Effector memory CD4-positive, alpha-beta T cell (primary cell): ENCODE measurements around the gene DYRK1A.

Experiments used
- DNase-seq, 3 donors: peaks; one replicate each; pipeline ENCODE4 v3.0.0-alpha.2; 2020
- H3K27ac ChIP-seq: 2 replicates; pipeline ENCODE4 v1.7.0; 2013; ENCODE audit warnings: mild to moderate bottlenecking, low read length, moderate library complexity; ENCODE audit not compliant: insufficient read depth, poor library complexity, severe bottlenecking
- H3K27me3 ChIP-seq: replicated peaks from 2 replicates; pipeline ENCODE4 v1.7.0; 2013; ENCODE audit warnings: mild to moderate bottlenecking, low read length; ENCODE audit not compliant: insufficient read depth, control insufficient read depth, poor library complexity, severe bottlenecking
- H3K36me3 ChIP-seq: 2 replicates; pipeline ENCODE4 v1.7.0; 2013; ENCODE audit warnings: mild to moderate bottlenecking, low read length, moderate library complexity; ENCODE audit not compliant: control insufficient read depth, insufficient read depth
- H3K4me1 ChIP-seq: 2 replicates; pipeline ENCODE4 v1.7.0; 2013; ENCODE audit warnings: low read length, mild to moderate bottlenecking; ENCODE audit not compliant: control insufficient read depth, insufficient read depth, poor library complexity, severe bottlenecking
- H3K4me3 ChIP-seq: 2 replicates; pipeline ENCODE4 v1.7.0; 2013; ENCODE audit warnings: low read length, low read depth, mild to moderate bottlenecking; ENCODE audit not compliant: insufficient read depth, poor library complexity, severe bottlenecking
- H3K9me3 ChIP-seq: 2 replicates; pipeline ENCODE4 v1.7.0; 2013; ENCODE audit warnings: mild to moderate bottlenecking, low read length, moderate library complexity; ENCODE audit not compliant: control insufficient read depth

The DYRK1A gene

GRCh38 chr21:37364722-37365121 is 1.9 kb upstream of the DYRK1A start:
- DNase-seq = no peak
- no peaks in the 10 kb centered on the region for H3K27me3 ChIP-seq
- no peaks in the 10 kb centered on the region for H3K36me3 ChIP-seq
- H3K4me3 ChIP-seq = no peak overlapping the region
- no peaks in the 10 kb centered on the region for H3K9me3 ChIP-seq
- peaks cover 16% of the 10 kb centered on the region for H3K4me1 ChIP-seq
- no peak overlapping the region for H3K27ac ChIP-seq

GRCh38 chr21:37365517-37366481 is 774 bp upstream of the DYRK1A start:
- Histone ChIP-seq H3K36me3 (no peaks in the 10 kb centered on the region), H3K9me3 (no peaks in the 10 kb centered on the region), H3K27me3 (no peaks in the 10 kb centered on the region), H3K4me1 (peaks cover 26% of the 10 kb centered on the region), H3K4me3 (peak overlapping the region; percentile 95), H3K27ac (peak overlapping the region; percentile 98)
- DNase-seq = peak; percentile 51 to 55 (median 51)

GRCh38 chr21:37367336-37367702 is 746 bp downstream of the DYRK1A start:
- Histone ChIP-seq H3K9me3 (no peaks in the 10 kb centered on the region), H3K27ac (peak overlapping the region; percentile 98), H3K36me3 (no peaks in the 10 kb centered on the region), H3K27me3 (no peaks in the 10 kb centered on the region), H3K4me1 (peaks cover 32% of the 10 kb centered on the region), H3K4me3 (peak overlapping the region; percentile 95)
- no peak for DNase-seq

GRCh38 chr21:37367703-37368540 is 1.3 kb downstream of the DYRK1A start:
- H3K36me3 ChIP-seq = no peaks in the 10 kb centered on the region
- H3K9me3 ChIP-seq = no peaks in the 10 kb centered on the region
- peak overlapping the region; percentile 98 for H3K27ac ChIP-seq
- H3K27me3 ChIP-seq = no peaks in the 10 kb centered on the region
- peak overlapping the region; percentile 95 for H3K4me3 ChIP-seq
- peak in 1 of 3 donors; percentile 9 for DNase-seq
- peaks cover 35% of the 10 kb centered on the region for H3K4me1 ChIP-seq

GRCh38 chr21:37368541-37369279 is 2.1 kb downstream of the DYRK1A start:
- Histone ChIP-seq H3K4me3 (peak overlapping the region; percentile 95), H3K9me3 (no peaks in the 10 kb centered on the region), H3K27me3 (no peaks in the 10 kb centered on the region), H3K4me1 (peaks cover 35% of the 10 kb centered on the region), H3K27ac (peak overlapping the region; percentile 98), H3K36me3 (no peaks in the 10 kb centered on the region)
- no peak for DNase-seq

GRCh38 chr21:37369307-37369854 is 2.8 kb downstream of the DYRK1A start:
- Histone ChIP-seq H3K27ac (peak overlapping the region; percentile 98), H3K36me3 (no peaks in the 10 kb centered on the region), H3K27me3 (no peaks in the 10 kb centered on the region), H3K4me3 (peak overlapping the region; percentile 95), H3K4me1 (peaks cover 35% of the 10 kb centered on the region), H3K9me3 (no peaks in the 10 kb centered on the region)
- DNase-seq = no peak

- no peak for DNase-seq
- no peaks in the 10 kb centered on the region for H3K27me3 ChIP-seq
- no peaks in the 10 kb centered on the region for H3K36me3 ChIP-seq
- peaks cover 40% of the 10 kb centered on the region for H3K4me1 ChIP-seq
- H3K4me3 ChIP-seq = peak overlapping the region; percentile 95
- no peaks in the 10 kb centered on the region for H3K9me3 ChIP-seq
- H3K27ac ChIP-seq = peak overlapping the region; percentile 41
These were observed 3.8 kb downstream of the DYRK1A start for GRCh38 chr21:37370152-37371040.

- no peaks in the 10 kb centered on the region for H3K9me3 ChIP-seq
- H3K4me3 ChIP-seq = peak overlapping the region; percentile 95
- H3K27ac ChIP-seq = no peak overlapping the region
- H3K27me3 ChIP-seq = no peaks in the 10 kb centered on the region
- H3K4me1 ChIP-seq = peaks cover 37% of the 10 kb centered on the region
- H3K36me3 ChIP-seq = no peaks in the 10 kb centered on the region
- no peak for DNase-seq
These were observed 4.4 kb downstream of the DYRK1A start for GRCh38 chr21:37371041-37371397.
